ENCODE data around the gene BCOR. TPM values are rescaled to one million over a fixed set of nuclear protein-coding genes. Genes with fewer than 3 reads are reported as not detected.

The BCOR gene
- total and polyA plus RNA-seq, 2 of the 8 experiments (the other 6 are each of a cell fraction or from before 2014, with no cell fraction given): 25.0 to 50.8 TPM

- peak; percentile 13 for TF ChIP-seq RNF2 (IDR thresholded peaks at IDR 0.05; ENCODE audit: borderline replicate concordance, low read depth, low read length, missing control alignments, poor library complexity, severe bottlenecking)
- TF ChIP-seq ASH2L (IDR thresholded peaks at IDR 0.05; ENCODE audit: low read length): peak; percentile 53
- no peak for TF ChIP-seq POU5F1 (IDR thresholded peaks at IDR 0.05; ENCODE audit: low read depth, low read length)
- Histone ChIP-seq H2BK5ac (ENCODE audit: low read depth, low read length) (no peak overlapping the region), H2BK20ac (ENCODE audit: low read length) (no peak overlapping the region), H3K4me2 (ENCODE audit: insufficient read depth in 1 of 2, low read depth in 2 of 2, low read length in 2 of 2) (peak overlapping the region; percentile 59 to 98), H3K9me3 (ENCODE audit: insufficient read depth in 2 of 2, low read depth in 1 of 2, low read length in 1 of 2) (no peaks in the 10 kb centered on the region), H3K79me2 (ENCODE audit: control insufficient read depth in 1 of 2, insufficient read depth in 2 of 2, low read length in 2 of 2) (peaks cover 3 to 24% of the 10 kb centered on the region in 2 experiments; a peak in 2 of 4 replicates), H3K18ac (ENCODE audit: extremely low read depth, low read length) (no peak overlapping the region; the same call in 1 of the 2 replicates), H2BK15ac (ENCODE audit: low read length) (no peak overlapping the region), H3K79me1 (ENCODE audit: low read depth, low read length) (no peaks in the 10 kb centered on the region), H3K4me3 (ENCODE audit: extremely low read depth in 1 of 4, insufficient read depth in 2 of 4, low read depth in 3 of 4, low read length in 4 of 4) (peak overlapping the region in 3 of 4 experiments; percentile 3 to 49 (median 4); a peak in 4 of 8 replicates), H2BK12ac (ENCODE audit: low read depth, low read length) (no peak overlapping the region), H3K4ac (replicated peaks; ENCODE audit: insufficient read length, low read depth, low read length) (no peak overlapping the region), H2AFZ (ENCODE audit: low read length) (no peak overlapping the region), H4K5ac (ENCODE audit: insufficient read length, low read depth, low read length) (no peak overlapping the region), H2BK120ac (replicated peaks; ENCODE audit: low read depth, low read length) (no peak overlapping the region), H4K8ac (ENCODE audit: extremely low read depth, insufficient read depth, low read length) (peak overlapping the region; percentile 71; the same call in 1 of the 2 replicates), H3K23ac (ENCODE audit: insufficient read length) (no peak overlapping the region), H4K20me1 (replicated peaks in 1 of 2; ENCODE audit: control insufficient read depth in 1 of 2, insufficient read depth in 2 of 2, low read length in 2 of 2) (no peaks in the 10 kb centered on the region), H4K91ac (replicated peaks; ENCODE audit: insufficient read length, low read length) (no peak overlapping the region), H3K56ac (replicated peaks; ENCODE audit: insufficient read length, low read depth, low read length) (no peak overlapping the region), H2AK5ac (ENCODE audit: low read depth, low read length) (no peak overlapping the region), H3K23me2 (ENCODE audit: low read depth, low read length) (peaks cover 10% of the 10 kb centered on the region; the same call in 1 of the 2 replicates), H3K27me3 (replicated peaks in 1 of 4; ENCODE audit: control insufficient read depth in 3 of 4, extremely low read depth in 1 of 4, insufficient read depth in 3 of 4, low read length in 3 of 4) (peaks cover 4 to 46% (median 25%) of the 10 kb centered on the region in 4 experiments; a peak in 6 of 7 replicates), H3K4me1 (replicated peaks in 1 of 4; ENCODE audit: control insufficient read depth in 3 of 4, insufficient read depth in 4 of 4, low read length in 3 of 4) (peaks cover 6 to 36% (median 19%) of the 10 kb centered on the region in 4 experiments), H3K36me3 (ENCODE audit: control insufficient read depth in 2 of 4, insufficient read depth in 4 of 4, low read length in 3 of 4) (no peaks in the 10 kb centered on the region), H3K27ac (ENCODE audit: low read depth, low read length) (no peak overlapping the region), H3K9ac (replicated peaks in 1 of 4; ENCODE audit: extremely low read depth in 1 of 4, low read depth in 3 of 4, low read length in 3 of 4) (no peak overlapping the region), H3K14ac (ENCODE audit: insufficient read length) (no peak overlapping the region)
- 2% methylated on average over 15 of the region's 31 CpGs; no CpG with 5 or more reads in 1 of the 2 experiments for WGBS, 2 experiments (ENCODE audit: extremely low coverage in 1 of 2, insufficient coverage in 1 of 2, insufficient read length in 1 of 2, insufficient replicate concordance in 2 of 2, low coverage in 1 of 2, low lambda C conversion rate in 2 of 2, missing lambda C conversion rate in 1 of 2)
- FAIRE-seq: no peak
- no peak for DNase-seq (ENCODE audit: low read depth in 1 of 2, low spot score in 2 of 2)
- CTCF ChIA-PET (ENCODE audit: partially characterized antibody): interaction anchor here (0.8 to 2.0 kb wide), 5 partner anchors 8 to 438 kb away, joined by 3 to 5 read pairs (median 3); no protein-coding TSS in a partner anchor
- POLR2A ChIA-PET (ENCODE audit: partially characterized antibody): interaction anchor here (0.6 to 29.1 kb wide), 12 partner anchors 8 to 1495 kb away, joined by 3 to 509 read pairs (median 7); no protein-coding TSS in a partner anchor
These were observed 3.0 kb upstream of the BCOR start for GRCh38 chrX:40100537-40101429.

Data from H1 (cell line).